ENCODE measurements around the gene MIEN1.
"Not testable (repeated sequence)": the region's sequence is repeated elsewhere in the genome, so short reads cannot be mapped to it uniquely, and the experiment has no call there.

Gene MIEN1

DNA sequence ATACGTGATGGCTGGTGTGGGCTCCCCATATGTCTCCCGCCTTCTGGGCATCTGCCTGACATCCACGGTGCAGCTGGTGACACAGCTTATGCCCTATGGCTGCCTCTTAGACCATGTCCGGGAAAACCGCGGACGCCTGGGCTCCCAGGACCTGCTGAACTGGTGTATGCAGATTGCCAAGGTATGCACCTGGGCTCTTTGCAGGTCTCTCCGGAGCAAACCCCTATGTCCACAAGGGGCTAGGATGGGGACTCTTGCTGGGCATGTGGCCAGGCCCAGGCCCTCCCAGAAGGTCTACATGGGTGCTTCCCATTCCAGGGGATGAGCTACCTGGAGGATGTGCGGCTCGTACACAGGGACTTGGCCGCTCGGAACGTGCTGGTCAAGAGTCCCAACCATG is 5.6 kb downstream of the MIEN1 start:
- no peak for DNase-seq
- in situ Hi-C loops (cut with HindIII; ENCODE audit: low pct_ligation_motif_present, low pct_unique_long_range_greater_than_20kb, low sequenced_read_pairs) = no loop called here

- in situ Hi-C loops (cut with HindIII; ENCODE audit: low pct_ligation_motif_present, low pct_unique_long_range_greater_than_20kb, low sequenced_read_pairs) = no loop called here
- no peak for DNase-seq
Measured at GRCh38 chr17:39722965-39723848, 7.1 kb downstream of the MIEN1 start.

DNA sequence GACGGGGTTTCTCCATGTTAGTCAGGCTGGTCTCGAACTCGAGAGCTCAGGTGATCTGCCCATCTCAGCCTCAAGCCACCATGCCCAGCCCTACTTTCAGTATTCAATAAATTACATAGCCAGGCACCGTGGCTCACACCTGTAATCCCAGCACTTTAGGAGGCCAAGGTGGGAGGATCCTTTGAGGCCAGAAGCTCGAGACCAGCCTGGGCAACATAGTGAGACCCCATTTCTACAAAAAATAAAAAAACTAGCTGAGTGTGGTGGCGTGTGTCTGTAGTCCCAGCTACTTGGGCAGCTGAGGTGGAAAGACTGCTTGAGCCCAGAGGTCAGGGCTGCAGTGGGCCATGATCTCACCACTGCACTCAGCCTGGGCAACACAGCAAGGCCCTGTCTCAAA is 8.2 kb downstream of the MIEN1 start:
- DNase-seq = no peak
- in situ Hi-C loops (cut with HindIII; ENCODE audit: low pct_ligation_motif_present, low pct_unique_long_range_greater_than_20kb, low sequenced_read_pairs) = no loop called here

- in situ Hi-C loops (cut with HindIII; ENCODE audit: low pct_ligation_motif_present, low pct_unique_long_range_greater_than_20kb, low sequenced_read_pairs) = no loop called here
- DNase-seq = no peak
Measured at GRCh38 chr17:39719563-39720355, 10.6 kb downstream of the MIEN1 start.

DNA sequence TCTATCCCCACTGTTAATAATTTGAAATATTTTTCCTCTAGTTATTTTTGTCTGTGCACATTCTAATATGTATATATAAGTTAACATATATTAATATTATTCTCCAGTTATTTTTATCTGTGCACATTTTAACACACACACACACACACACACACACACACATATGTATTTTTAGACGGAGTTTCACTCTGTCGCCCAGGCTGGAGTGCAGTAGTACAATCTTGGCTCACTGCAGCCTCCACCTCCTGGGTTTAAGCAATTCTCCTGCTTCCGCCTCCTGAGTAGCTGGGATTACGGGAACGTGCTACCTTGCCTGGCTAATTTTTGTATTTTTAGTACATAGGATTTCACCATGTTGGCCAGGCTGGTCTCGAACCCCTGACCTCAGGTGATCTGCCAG is 12.7 kb downstream of the MIEN1 start:
- in situ Hi-C loops (cut with HindIII; ENCODE audit: low pct_ligation_motif_present, low pct_unique_long_range_greater_than_20kb, low sequenced_read_pairs) = no loop called here
- DNase-seq = no peak

- in situ Hi-C loops (cut with HindIII; ENCODE audit: low pct_ligation_motif_present, low pct_unique_long_range_greater_than_20kb, low sequenced_read_pairs) = no loop called here
- DNase-seq = no peak
Measured at GRCh38 chr17:39716879-39717536, 13.3 kb downstream of the MIEN1 start.

GRCh38 chr17:39716073-39716818 is 14.1 kb downstream of the MIEN1 start:
- in situ Hi-C loops (cut with HindIII; ENCODE audit: low pct_ligation_motif_present, low pct_unique_long_range_greater_than_20kb, low sequenced_read_pairs) = no loop called here
- DNase-seq = no peak

- in situ Hi-C loops (cut with HindIII; ENCODE audit: low pct_ligation_motif_present, low pct_unique_long_range_greater_than_20kb, low sequenced_read_pairs) = no loop called here
- no peak for DNase-seq
Measured at GRCh38 chr17:39715375-39716072, 14.8 kb downstream of the MIEN1 start.

- no peak for DNase-seq
- in situ Hi-C loops (cut with HindIII; ENCODE audit: low pct_ligation_motif_present, low pct_unique_long_range_greater_than_20kb, low sequenced_read_pairs) = no loop called here
Measured at GRCh38 chr17:39714234-39714633, 16.1 kb downstream of the MIEN1 start.

GRCh38 chr17:39711851-39712250 is 18.5 kb downstream of the MIEN1 start:
- in situ Hi-C loops (cut with HindIII; ENCODE audit: low pct_ligation_motif_present, low pct_unique_long_range_greater_than_20kb, low sequenced_read_pairs) = no loop called here

DNA sequence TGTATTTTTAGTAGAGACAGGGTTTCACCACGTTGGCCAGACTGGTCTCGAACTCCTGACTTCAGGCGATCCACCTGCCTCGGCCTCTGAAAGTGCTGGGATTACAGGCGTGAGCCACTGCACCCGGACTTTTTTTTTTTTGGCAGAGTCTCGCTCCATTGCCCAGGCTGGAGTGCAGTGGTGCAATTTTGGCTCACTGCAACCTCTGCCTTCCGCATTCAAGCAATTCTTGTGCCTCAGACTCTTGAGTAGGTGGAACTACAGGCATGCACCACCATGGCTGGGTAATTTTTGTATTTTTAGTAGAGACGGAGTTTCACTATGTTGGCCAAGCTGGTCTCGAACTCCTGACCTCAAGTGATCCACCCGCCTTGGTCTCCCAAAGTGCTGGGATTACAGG is 19.3 kb downstream of the MIEN1 start:
- DNase-seq; in situ Hi-C loops (cut with HindIII; ENCODE audit: low pct_ligation_motif_present, low pct_unique_long_range_greater_than_20kb, low sequenced_read_pairs): not testable (repeated sequence)

More at GRCh38 chr17:39711851-39712250, 18.5 kb downstream of the MIEN1 start:
- no peak for DNase-seq

DNA sequence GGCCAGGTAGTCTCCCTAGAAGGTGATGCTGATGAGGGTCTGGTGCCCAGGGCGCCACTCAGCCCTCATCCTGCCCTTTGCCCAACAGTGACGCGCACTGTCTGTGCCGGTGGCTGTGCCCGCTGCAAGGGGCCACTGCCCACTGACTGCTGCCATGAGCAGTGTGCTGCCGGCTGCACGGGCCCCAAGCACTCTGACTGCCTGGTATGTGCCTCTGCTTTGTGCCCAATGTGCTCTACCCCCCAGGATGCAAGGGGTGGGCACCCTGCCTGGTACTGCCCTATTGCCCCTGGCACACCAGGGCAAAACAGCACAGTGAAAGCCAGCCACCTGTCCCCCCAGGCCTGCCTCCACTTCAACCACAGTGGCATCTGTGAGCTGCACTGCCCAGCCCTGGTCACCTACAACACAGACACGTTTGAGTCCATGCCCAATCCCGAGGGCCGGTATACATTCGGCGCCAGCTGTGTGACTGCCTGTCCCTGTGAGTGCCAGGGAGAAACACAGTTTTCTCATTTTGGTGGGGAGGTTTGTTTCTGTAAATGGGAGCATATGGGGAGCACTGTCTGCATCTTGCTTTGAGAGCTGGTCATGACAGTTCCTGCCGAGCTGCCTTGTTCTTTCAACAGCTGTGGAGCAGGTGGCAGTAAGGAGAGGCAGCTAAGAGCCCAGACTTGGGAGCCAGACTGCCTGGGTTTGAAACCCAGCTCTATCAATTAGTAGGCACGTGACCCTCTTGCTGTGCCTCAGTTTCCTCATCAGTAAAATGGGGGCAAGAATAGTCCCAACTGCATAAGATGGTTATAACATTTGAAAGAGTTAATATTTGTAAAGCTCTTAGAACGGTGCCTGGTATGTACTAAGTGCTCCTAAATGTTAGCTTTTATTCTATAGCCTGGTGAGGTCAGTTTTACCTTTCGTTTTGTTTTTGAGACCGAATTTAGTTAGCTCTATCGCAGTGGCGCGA is 20.1 kb downstream of the MIEN1 start:
- no peak for DNase-seq
- in situ Hi-C loops (cut with HindIII; ENCODE audit: low pct_ligation_motif_present, low pct_unique_long_range_greater_than_20kb, low sequenced_read_pairs) = no loop called here

DNA sequence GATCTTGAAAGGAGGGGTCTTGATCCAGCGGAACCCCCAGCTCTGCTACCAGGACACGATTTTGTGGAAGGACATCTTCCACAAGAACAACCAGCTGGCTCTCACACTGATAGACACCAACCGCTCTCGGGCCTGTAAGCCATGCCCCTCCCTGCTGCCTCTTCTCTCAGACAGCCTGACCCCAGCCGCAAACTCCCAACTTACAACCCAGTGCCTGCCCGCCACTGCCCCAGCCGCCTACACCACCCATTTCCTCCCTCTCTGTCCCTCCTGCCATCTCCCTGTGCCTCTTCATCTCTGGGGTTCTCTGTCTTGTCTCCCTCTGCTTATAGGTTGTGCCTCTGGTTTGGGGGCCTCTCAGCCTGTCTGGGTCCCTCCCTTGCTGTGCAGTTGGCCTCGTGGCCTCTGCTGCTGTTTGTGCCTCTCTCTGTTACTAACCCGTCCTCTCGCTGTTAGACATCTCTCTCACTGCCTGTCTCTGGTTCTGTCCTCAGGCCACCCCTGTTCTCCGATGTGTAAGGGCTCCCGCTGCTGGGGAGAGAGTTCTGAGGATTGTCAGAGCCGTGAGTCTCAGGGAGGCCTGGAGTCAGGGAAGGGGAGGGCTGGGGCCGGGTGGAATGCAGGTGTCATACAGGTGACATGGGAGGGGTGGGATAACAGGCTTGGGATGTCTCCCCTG is 20.9 kb downstream of the MIEN1 start:
- no peak for DNase-seq
- in situ Hi-C loops (cut with HindIII; ENCODE audit: low pct_ligation_motif_present, low pct_unique_long_range_greater_than_20kb, low sequenced_read_pairs) = no loop called here

DNA sequence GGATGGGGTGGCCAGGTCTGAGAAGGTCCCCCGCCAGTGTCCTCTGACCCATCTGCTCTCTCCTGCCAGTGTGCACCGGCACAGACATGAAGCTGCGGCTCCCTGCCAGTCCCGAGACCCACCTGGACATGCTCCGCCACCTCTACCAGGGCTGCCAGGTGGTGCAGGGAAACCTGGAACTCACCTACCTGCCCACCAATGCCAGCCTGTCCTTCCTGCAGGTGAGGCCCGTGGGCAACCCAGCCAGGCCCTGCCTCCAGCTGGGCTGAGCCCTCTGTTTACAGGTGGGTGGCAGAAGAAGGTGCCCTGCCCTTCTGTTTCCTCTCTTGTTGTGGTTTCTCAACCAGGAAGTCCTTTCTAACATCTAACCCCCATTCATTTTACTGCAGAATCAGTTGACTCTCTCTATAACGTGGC is 23.4 kb downstream of the MIEN1 start:
- no peak for DNase-seq
- in situ Hi-C loops (cut with HindIII; ENCODE audit: low pct_ligation_motif_present, low pct_unique_long_range_greater_than_20kb, low sequenced_read_pairs) = no loop called here

DNA sequence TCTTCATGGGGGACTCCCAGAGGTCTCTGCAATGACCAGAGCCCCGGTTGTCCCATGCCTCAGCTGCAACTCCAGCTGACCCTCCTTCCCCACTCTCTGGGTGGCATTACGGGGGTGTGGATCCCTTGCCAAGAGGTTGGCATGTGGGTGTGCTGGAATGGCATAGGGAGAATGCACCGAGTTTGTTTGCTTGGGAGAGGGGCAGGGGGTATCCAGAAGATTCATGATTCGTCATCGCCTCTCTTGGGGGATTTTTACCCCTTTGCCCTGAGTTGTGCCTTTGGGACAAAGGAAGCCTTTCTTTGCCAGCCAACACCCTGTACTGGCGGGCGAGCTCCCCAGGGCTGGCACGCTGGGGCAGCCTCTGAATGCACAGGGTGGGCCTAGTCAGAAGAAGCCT is 23.9 kb downstream of the MIEN1 start:
- no peak for DNase-seq
- in situ Hi-C loops (cut with HindIII; ENCODE audit: low pct_ligation_motif_present, low pct_unique_long_range_greater_than_20kb, low sequenced_read_pairs) = no loop called here

DNA sequence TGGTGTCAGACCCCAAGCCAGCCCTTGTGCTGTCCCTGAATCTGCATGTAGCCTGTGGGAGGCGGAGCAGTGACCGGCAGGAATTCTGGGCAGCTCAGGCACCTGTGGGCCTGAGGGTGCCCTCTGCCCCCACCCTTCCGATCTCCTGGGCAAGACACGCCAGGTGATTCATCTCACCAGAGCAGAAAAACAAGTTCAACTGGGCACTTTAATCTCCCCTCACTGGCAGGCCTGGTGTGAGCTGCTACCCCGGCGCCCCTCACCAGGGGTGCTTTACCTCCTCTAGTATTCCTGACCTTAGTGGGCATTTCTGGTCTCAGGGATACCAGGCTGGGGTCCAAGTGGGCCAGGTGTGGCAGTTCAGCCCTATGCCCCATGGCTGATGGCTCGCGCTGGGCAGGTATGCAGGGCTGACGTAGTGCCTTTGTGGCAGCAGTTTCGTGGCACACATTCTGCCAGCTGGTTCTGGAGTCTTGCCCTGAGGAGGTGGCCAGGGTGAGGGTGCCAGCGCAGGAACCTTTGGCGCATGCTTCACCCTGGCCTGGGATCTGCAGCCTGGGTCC is 24.5 kb downstream of the MIEN1 start:
- in situ Hi-C loops (cut with HindIII; ENCODE audit: low pct_ligation_motif_present, low pct_unique_long_range_greater_than_20kb, low sequenced_read_pairs) = no loop called here
- DNase-seq = no peak
